Measurements from ENCODE around the gene BCL2.

The BCL2 gene

GRCh38 chr18:63262369-63263335, 56.9 kb downstream of the BCL2 start:
- DNase-seq (ENCODE audit: extremely low spot score, insufficient read length, low read depth) (no peak), FAIRE-seq (no peak)

- no peak for FAIRE-seq
- no peak for DNase-seq (ENCODE audit: extremely low spot score, insufficient read length, low read depth)
Measured at GRCh38 chr18:63261029-63261428, 58.5 kb downstream of the BCL2 start.

- no peak for FAIRE-seq
- DNase-seq (ENCODE audit: extremely low spot score, insufficient read length, low read depth): no peak
Measured at GRCh38 chr18:63260380-63260754, 59.2 kb downstream of the BCL2 start.

- FAIRE-seq: peak; percentile 5
- DNase-seq (ENCODE audit: extremely low spot score, insufficient read length, low read depth): no peak
Measured at GRCh38 chr18:63259567-63260379, 59.8 kb downstream of the BCL2 start.

- FAIRE-seq: no peak
- DNase-seq (ENCODE audit: extremely low spot score, insufficient read length, low read depth): no peak
Measured at GRCh38 chr18:63258749-63259566, 60.6 kb downstream of the BCL2 start.

GRCh38 chr18:63257453-63257852, 62.1 kb downstream of the BCL2 start:
- peak; percentile 75 for FAIRE-seq
- DNase-seq (ENCODE audit: extremely low spot score, insufficient read length, low read depth): no peak

- no peak for DNase-seq (ENCODE audit: extremely low spot score, insufficient read length, low read depth)
- peak; percentile 86 for FAIRE-seq
Measured at GRCh38 chr18:63255435-63255834, 64.1 kb downstream of the BCL2 start.

- FAIRE-seq (peak; percentile 46), DNase-seq (ENCODE audit: extremely low spot score, insufficient read length, low read depth) (no peak)
Measured at GRCh38 chr18:63254716-63255399, 64.7 kb downstream of the BCL2 start.

GRCh38 chr18:63253428-63254372, 65.9 kb downstream of the BCL2 start:
- DNase-seq (ENCODE audit: extremely low spot score, insufficient read length, low read depth) (no peak), FAIRE-seq (no peak)

- no peak for FAIRE-seq
- DNase-seq (ENCODE audit: extremely low spot score, insufficient read length, low read depth): no peak
Measured at GRCh38 chr18:63253014-63253413, 66.6 kb downstream of the BCL2 start.

- DNase-seq (ENCODE audit: extremely low spot score, insufficient read length, low read depth): no peak
- FAIRE-seq: no peak
Measured at GRCh38 chr18:63249771-63250170, 69.8 kb downstream of the BCL2 start.

GRCh38 chr18:63247926-63248325, 71.6 kb downstream of the BCL2 start:
- DNase-seq (ENCODE audit: extremely low spot score, insufficient read length, low read depth): no peak
- FAIRE-seq: no peak

- no peak for DNase-seq (ENCODE audit: extremely low spot score, insufficient read length, low read depth)
- FAIRE-seq: no peak
Measured at GRCh38 chr18:63247506-63247905, 72.1 kb downstream of the BCL2 start.

GRCh38 chr18:63245600-63245999, 74.0 kb downstream of the BCL2 start:
- DNase-seq (ENCODE audit: extremely low spot score, insufficient read length, low read depth): no peak
- FAIRE-seq: no peak

- FAIRE-seq (no peak), DNase-seq (ENCODE audit: extremely low spot score, insufficient read length, low read depth) (no peak)
Measured at GRCh38 chr18:63244607-63245006, 75.0 kb downstream of the BCL2 start.

- FAIRE-seq (no peak), DNase-seq (ENCODE audit: extremely low spot score, insufficient read length, low read depth) (no peak)
Measured at GRCh38 chr18:63241760-63242159, 77.8 kb downstream of the BCL2 start.

GRCh38 chr18:63241317-63241712, 78.3 kb downstream of the BCL2 start:
- DNase-seq (ENCODE audit: extremely low spot score, insufficient read length, low read depth): no peak
- FAIRE-seq: no peak

GRCh38 chr18:63240531-63241316, 78.8 kb downstream of the BCL2 start:
- FAIRE-seq (no peak), DNase-seq (ENCODE audit: extremely low spot score, insufficient read length, low read depth) (no peak)
